Measurements from ENCODE around the gene SHC1.

The SHC1 gene

GRCh38 chr1:154945160-154945961, 25.2 kb downstream of the SHC1 start:
- no peak for FAIRE-seq
- no peak for DNase-seq (ENCODE audit: insufficient read length)
- TF ChIP-seq POLR2AphosphoS5 (IDR thresholded peaks at IDR 0.05; ENCODE audit: low read depth, low read length) (no peak), TAF1 (IDR thresholded peaks at IDR 0.05; ENCODE audit: borderline replicate concordance, low read depth, low read length) (no peak), POLR2A (IDR thresholded peaks at IDR 0.05; ENCODE audit: low read depth, low read length) (no peak)

DNA sequence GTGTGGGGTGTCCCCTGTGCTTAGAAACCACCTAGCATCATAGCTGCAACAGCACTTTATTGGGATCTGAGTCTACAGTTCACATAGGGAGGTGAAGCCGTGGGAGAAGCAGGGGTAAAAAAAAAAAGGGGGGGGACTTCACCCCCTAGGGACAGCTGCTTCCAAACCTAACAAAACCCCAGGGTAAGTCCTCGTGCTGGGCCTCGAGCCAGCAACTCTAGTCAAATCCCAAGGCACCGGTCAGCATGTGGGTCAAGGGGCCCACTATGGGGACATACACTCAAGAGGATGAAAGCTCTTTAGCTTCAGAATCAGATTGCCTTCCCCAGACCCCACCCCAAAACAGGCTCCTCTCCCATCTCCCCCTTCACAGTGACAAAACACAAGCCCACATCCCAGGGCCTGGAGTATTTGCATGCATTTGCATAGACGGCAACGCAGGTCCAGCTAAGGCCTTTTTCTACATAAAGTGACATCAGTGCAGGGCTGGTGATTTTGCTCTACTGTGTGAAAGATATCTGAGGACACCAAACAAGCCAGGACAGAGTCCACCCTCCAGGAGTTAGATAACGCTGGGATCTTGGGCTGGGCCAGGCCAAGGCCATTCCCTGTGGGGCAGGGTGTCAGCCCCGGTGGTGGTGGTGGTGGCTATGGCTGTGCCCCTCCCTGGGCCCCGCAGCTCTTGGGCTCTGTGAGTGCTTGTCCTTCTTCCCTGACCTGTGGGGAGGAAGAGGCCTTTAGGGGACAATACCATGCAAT, 26.0 kb downstream of the SHC1 start:
- TF ChIP-seq POLR2A (IDR thresholded peaks at IDR 0.05; ENCODE audit: low read depth, low read length) (0 out of 2 replicates have a peak, but pooled peaks have one; percentile 14), POLR2AphosphoS5 (IDR thresholded peaks at IDR 0.05; ENCODE audit: low read depth, low read length) (no peak)
- FAIRE-seq (no peak), DNase-seq (ENCODE audit: insufficient read length) (no peak)

DNA sequence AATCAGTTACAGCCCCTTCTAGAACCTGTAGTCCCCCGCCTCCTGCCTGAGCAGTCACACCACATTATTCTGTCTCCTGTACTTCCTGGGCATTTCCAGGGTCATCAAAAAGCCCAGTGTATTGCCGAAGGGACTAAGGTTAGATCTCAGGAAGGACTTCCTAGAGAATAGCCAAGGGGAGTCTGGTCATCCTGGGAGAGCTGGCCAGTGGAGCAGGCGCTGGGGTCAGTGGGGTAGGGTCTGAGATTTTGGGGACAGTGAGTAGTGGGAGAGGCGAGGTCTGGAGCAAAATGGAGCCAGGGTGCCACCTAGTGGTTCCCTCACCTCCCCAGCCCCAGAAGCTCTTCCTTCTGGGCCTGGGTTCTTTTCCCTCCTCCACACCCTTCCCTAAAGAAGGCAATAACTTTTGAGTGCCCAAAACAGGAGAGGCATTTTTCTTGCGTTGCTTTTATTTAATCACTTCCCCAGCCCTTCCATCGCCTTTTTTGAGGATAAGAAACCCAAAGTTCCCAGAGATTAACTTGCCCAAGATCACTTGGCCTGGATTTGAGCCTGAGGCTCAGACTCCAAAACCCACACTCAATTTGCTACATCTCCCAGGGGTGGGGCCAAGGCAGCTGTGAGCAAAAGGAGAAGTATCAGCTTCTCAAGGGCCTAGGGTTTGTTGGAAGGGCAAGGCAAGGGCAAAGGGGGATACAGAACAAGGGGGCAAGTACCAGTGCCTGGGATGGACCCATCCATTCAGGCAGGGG, 26.7 kb downstream of the SHC1 start:
- no peak for DNase-seq (ENCODE audit: insufficient read length)
- peak; percentile 73 for FAIRE-seq
- TF ChIP-seq POLR2A (IDR thresholded peaks at IDR 0.05; ENCODE audit: low read depth, low read length) (peak; percentile 36; the same call in 1 of the 2 replicates), TAF1 (IDR thresholded peaks at IDR 0.05; ENCODE audit: borderline replicate concordance, low read depth, low read length) (no peak), POLR2AphosphoS5 (IDR thresholded peaks at IDR 0.05; ENCODE audit: low read depth, low read length) (no peak)

- TF ChIP-seq TAF1 (IDR thresholded peaks at IDR 0.05; ENCODE audit: borderline replicate concordance, low read depth, low read length) (no peak), POLR2AphosphoS5 (IDR thresholded peaks at IDR 0.05; ENCODE audit: low read depth, low read length) (no peak), POLR2A (IDR thresholded peaks at IDR 0.05; ENCODE audit: low read depth, low read length) (peak; percentile 46; the same call in 1 of the 2 replicates)
- no peak for DNase-seq (ENCODE audit: insufficient read length)
- FAIRE-seq = no peak
Observed at GRCh38 chr1:154941333-154942013, 29.1 kb downstream of the SHC1 start.

DNA sequence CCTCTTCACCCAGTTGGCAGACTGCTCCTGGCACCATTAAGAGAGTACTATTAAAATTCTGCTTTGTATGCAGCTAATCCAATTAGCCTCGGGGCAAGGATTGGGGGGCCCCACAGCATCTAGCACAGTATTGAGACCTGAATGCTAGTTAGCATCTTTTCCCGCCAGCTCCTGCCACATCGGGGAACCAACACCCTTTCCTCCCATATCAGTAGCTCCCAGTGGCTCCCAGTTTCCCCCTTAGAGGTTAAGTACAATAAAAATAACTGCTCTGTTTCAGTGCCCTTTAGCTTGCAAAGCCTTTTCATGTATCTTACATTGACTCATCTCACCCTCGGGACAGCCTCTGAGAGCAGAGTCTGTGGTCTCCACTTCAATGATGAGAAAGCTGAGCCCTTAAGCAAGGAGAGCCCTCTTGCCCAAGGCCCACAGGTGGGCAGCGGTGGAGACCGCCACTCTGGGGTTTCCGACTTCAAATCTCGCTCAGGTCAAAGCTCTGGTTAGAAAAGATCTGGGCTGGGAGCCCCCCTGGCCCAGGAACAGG, 29.8 kb downstream of the SHC1 start:
- TF ChIP-seq TAF1 (IDR thresholded peaks at IDR 0.05; ENCODE audit: borderline replicate concordance, low read depth, low read length) = no peak
- no peak for TF ChIP-seq POLR2AphosphoS5 (IDR thresholded peaks at IDR 0.05; ENCODE audit: low read depth, low read length)
- no peak for TF ChIP-seq POLR2A (IDR thresholded peaks at IDR 0.05; ENCODE audit: low read depth, low read length)
- FAIRE-seq (peak; percentile 46), DNase-seq (ENCODE audit: insufficient read length) (no peak)

GRCh38 chr1:154940213-154940560, 30.4 kb downstream of the SHC1 start:
- FAIRE-seq (no peak), DNase-seq (ENCODE audit: insufficient read length) (no peak)
- TF ChIP-seq TAF1 (IDR thresholded peaks at IDR 0.05; ENCODE audit: borderline replicate concordance, low read depth, low read length) = no peak
- no peak for TF ChIP-seq POLR2A (IDR thresholded peaks at IDR 0.05; ENCODE audit: low read depth, low read length)
- TF ChIP-seq POLR2AphosphoS5 (IDR thresholded peaks at IDR 0.05; ENCODE audit: low read depth, low read length) = no peak

GRCh38 chr1:154938604-154939399, 31.7 kb downstream of the SHC1 start:
- FAIRE-seq (no peak), DNase-seq (ENCODE audit: insufficient read length) (no peak)
- TF ChIP-seq TAF1 (IDR thresholded peaks at IDR 0.05; ENCODE audit: borderline replicate concordance, low read depth, low read length) (no peak), POLR2AphosphoS5 (IDR thresholded peaks at IDR 0.05; ENCODE audit: low read depth, low read length) (no peak), POLR2A (IDR thresholded peaks at IDR 0.05; ENCODE audit: low read depth, low read length) (no peak)

- no peak for FAIRE-seq
- DNase-seq (ENCODE audit: insufficient read length) = no peak
- TF ChIP-seq TAF1 (IDR thresholded peaks at IDR 0.05; ENCODE audit: borderline replicate concordance, low read depth, low read length) (no peak), POLR2AphosphoS5 (IDR thresholded peaks at IDR 0.05; ENCODE audit: low read depth, low read length) (no peak), POLR2A (IDR thresholded peaks at IDR 0.05; ENCODE audit: low read depth, low read length) (no peak)
Observed at GRCh38 chr1:154937988-154938386, 32.6 kb downstream of the SHC1 start.

GRCh38 chr1:154937085-154937987, 33.2 kb downstream of the SHC1 start:
- peak; percentile 72 for DNase-seq (ENCODE audit: insufficient read length)
- no peak for TF ChIP-seq TAF1 (IDR thresholded peaks at IDR 0.05; ENCODE audit: borderline replicate concordance, low read depth, low read length)
- peak; percentile 45; the same call in 1 of the 2 replicates for TF ChIP-seq POLR2AphosphoS5 (IDR thresholded peaks at IDR 0.05; ENCODE audit: low read depth, low read length)
- TF ChIP-seq POLR2A (IDR thresholded peaks at IDR 0.05; ENCODE audit: low read depth, low read length) = peak; percentile 60; the same call in 1 of the 2 replicates
- peak; percentile 14 for FAIRE-seq
